CD8-positive, alpha-beta memory T cell (primary cell): Measurements from ENCODE around the gene SHB. TPM values are rescaled to one million over a fixed set of nuclear protein-coding genes. Genes with fewer than 3 reads are reported as not detected.
"Not testable (repeated sequence)": the region's sequence is repeated elsewhere in the genome, so short reads cannot be mapped to it uniquely, and the experiment has no call there.

Experiments
- CTCF ChIA-PET: fragments of 350-600 bp; sonication (Branson Sonifier 250); formaldehyde crosslinking; loops from one replicate; lab custom pipeline; 2021; ENCODE audit warnings: antibody characterized with exemption; lab: Charles Lee
- POLR2A ChIA-PET: fragments of 350-600 bp; sonication (Branson Sonifier 250); formaldehyde crosslinking; loops from one replicate; lab custom pipeline; 2021; ENCODE audit warnings: antibody characterized with exemption; lab: Charles Lee
- DNase-seq, 5 donors: peaks; one replicate each; pipeline versions ENCODE4 v3.0.0 to v3.0.0-alpha.2; 2020 to 2022; ENCODE audit warnings: mixed read lengths in 1 of 5
- H3K27ac ChIP-seq: one replicate; pipeline ENCODE4 v1.7.0; 2013; ENCODE audit warnings: low read depth, mild to moderate bottlenecking, low read length, moderate library complexity
- H3K27me3 ChIP-seq: 2 replicates; pipeline ENCODE4 v1.7.0; 2013; ENCODE audit warnings: low read length, mild to moderate bottlenecking; ENCODE audit not compliant: insufficient read depth, poor library complexity, severe bottlenecking
- H3K36me3 ChIP-seq: 2 replicates; pipeline ENCODE4 v1.7.0; 2013; ENCODE audit warnings: mild to moderate bottlenecking, low read length, moderate library complexity; ENCODE audit not compliant: insufficient read depth
- H3K4me1 ChIP-seq: 2 replicates; pipeline ENCODE4 v1.7.0; 2013; ENCODE audit warnings: mild to moderate bottlenecking, low read length, moderate library complexity; ENCODE audit not compliant: insufficient read depth
- H3K4me3 ChIP-seq: 2 replicates; pipeline ENCODE4 v1.7.0; 2013; ENCODE audit warnings: mild to moderate bottlenecking, low read length
- H3K9me3 ChIP-seq: 2 replicates; pipeline ENCODE4 v1.7.0; 2013; ENCODE audit warnings: mild to moderate bottlenecking, low read length
- H3K27ac Mint-ChIP-seq, 8 donors: one replicate each; pipeline ENCODE4 v1.8.0; 2020 to 2021; ENCODE audit warnings: mixed read lengths in 8 of 8, mild to moderate bottlenecking in 6 of 8, inconsistent platforms in 3 of 8, moderate library complexity in 3 of 8
- H3K27me3 Mint-ChIP-seq, 2 donors: one replicate each; pipeline ENCODE4 v1.8.0; 2020 to 2021; ENCODE audit warnings: mixed read lengths in 2 of 2, mild to moderate bottlenecking in 1 of 2, moderate library complexity in 1 of 2
- H3K36me3 Mint-ChIP-seq, 3 donors: one replicate each; pipeline ENCODE4 v1.8.0; 2020 to 2021; ENCODE audit warnings: mixed read lengths in 3 of 3, inconsistent platforms in 1 of 3, mild to moderate bottlenecking in 1 of 3
- H3K4me1 Mint-ChIP-seq, 3 donors: one replicate each; pipeline ENCODE4 v1.8.0; 2020 to 2021; ENCODE audit warnings: mixed read lengths in 3 of 3, inconsistent platforms in 1 of 3, mild to moderate bottlenecking in 1 of 3
- H3K4me3 Mint-ChIP-seq, 7 donors: one replicate each; pipeline ENCODE4 v1.8.0; 2020 to 2021; ENCODE audit warnings: mixed read lengths in 7 of 7, mild to moderate bottlenecking in 6 of 7, moderate library complexity in 4 of 7, inconsistent platforms in 2 of 7
- H3K9me3 Mint-ChIP-seq, 5 donors: one replicate each; pipeline ENCODE4 v1.8.0; 2020 to 2022; ENCODE audit warnings: mixed read lengths in 5 of 5, mild to moderate bottlenecking in 3 of 5, moderate library complexity in 2 of 5, inconsistent platforms in 1 of 5
- polyA plus RNA-seq: library from polyadenylated mRNA; unstranded; fragments of 300-500 nt; fragmentation: Illumina TruSeq; gene quantifications from one replicate; pipeline ENCODE4 v1.2.3, GENCODE V29; 2021
- total RNA-seq, 2 experiments: library from RNA; stranded (reverse); gene quantifications; one replicate each; pipeline ENCODE4 v1.2.3, GENCODE V29; 2021

Gene SHB
- total and polyA plus RNA-seq, 3 experiments from 2014 or later, result 0.64 to 1.8 (median 1.8) TPM

GRCh38 chr9:37902796-37903646, 166.0 kb downstream of the SHB start:
- H3K27me3 Mint-ChIP-seq, result peaks cover 0 to 5% of the 10 kb centered on the region in 2 donors
- peak in 1 of 5 donors; percentile 5 for DNase-seq
- H3K9me3 Mint-ChIP-seq, result no peaks in the 10 kb centered on the region
- CTCF ChIA-PET, result interaction anchor here (1.0 to 1.9 kb wide), 3 partner anchors 9 to 167 kb away, joined by 3 to 6 read pairs (median 3); partner anchors contain the start of gene SHB
- H3K4me3 Mint-ChIP-seq, result peak overlapping the region; percentile 88 to 97 (median 90)
- H3K4me1 ChIP-seq, result peaks cover 24% of the 10 kb centered on the region
- peak overlapping the region; percentile 64 for H3K27ac ChIP-seq
- peaks cover 23 to 39% (median 33%) of the 10 kb centered on the region in 3 donors for H3K4me1 Mint-ChIP-seq
- POLR2A ChIA-PET, result interaction anchor here (1.2 kb wide), 1 partner anchor 11 kb away, joined by 3 read pairs; no protein-coding TSS in a partner anchor
- no peaks in the 10 kb centered on the region for H3K9me3 ChIP-seq
- H3K27me3 ChIP-seq, result no peaks in the 10 kb centered on the region
- peak overlapping the region; percentile 76 for H3K4me3 ChIP-seq
- H3K27ac Mint-ChIP-seq, result peak overlapping the region; percentile 46 to 94 (median 78)
- H3K36me3 ChIP-seq, result peaks cover 9% of the 10 kb centered on the region
- H3K36me3 Mint-ChIP-seq, result peaks cover 0 to 16% (median under 1%) of the 10 kb centered on the region in 3 donors

DNA sequence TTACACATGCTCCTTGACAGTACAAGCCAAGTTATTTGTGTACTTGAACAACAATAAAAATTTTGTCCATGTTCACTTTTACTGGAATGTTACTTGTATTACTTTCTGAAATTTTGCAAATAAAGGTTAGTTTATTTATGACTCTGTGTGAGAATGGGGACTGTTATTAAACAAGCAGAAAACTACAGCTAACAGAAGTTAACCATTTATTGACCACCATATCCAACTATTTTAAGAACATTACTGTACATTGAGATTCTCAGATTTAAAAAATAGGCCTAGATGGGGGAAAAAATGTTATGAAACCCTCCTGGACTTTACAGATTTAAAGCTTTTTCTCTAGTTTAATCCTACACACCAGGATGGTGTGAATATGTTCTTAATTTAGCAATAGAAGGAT, 166.9 kb downstream of the SHB start:
- Mint-ChIP-seq H3K4me3 (peak overlapping the region; percentile 5 to 44 (median 25)), H3K4me1 (peaks cover 23 to 42% (median 38%) of the 10 kb centered on the region in 3 donors), H3K9me3 (no peaks in the 10 kb centered on the region), H3K27me3 (peaks cover 0 to 5% of the 10 kb centered on the region in 2 donors), H3K36me3 (peaks cover 0 to 23% (median 5%) of the 10 kb centered on the region in 3 donors), H3K27ac (peak overlapping the region in 2 of 8 donors; percentile 74 to 94)
- peaks cover 24% of the 10 kb centered on the region for H3K4me1 ChIP-seq
- no peak overlapping the region for H3K27ac ChIP-seq
- ChIA-PET POLR2A (no interaction called here), CTCF (interaction anchor here (1.0 to 1.9 kb wide), 2 partner anchors 10 to 15 kb away, joined by 3 to 6 read pairs; no protein-coding TSS in a partner anchor)
- H3K36me3 ChIP-seq, result peaks cover 9% of the 10 kb centered on the region
- no peak overlapping the region for H3K4me3 ChIP-seq
- no peaks in the 10 kb centered on the region for H3K27me3 ChIP-seq
- no peaks in the 10 kb centered on the region for H3K9me3 ChIP-seq
- DNase-seq, result no peak

DNA sequence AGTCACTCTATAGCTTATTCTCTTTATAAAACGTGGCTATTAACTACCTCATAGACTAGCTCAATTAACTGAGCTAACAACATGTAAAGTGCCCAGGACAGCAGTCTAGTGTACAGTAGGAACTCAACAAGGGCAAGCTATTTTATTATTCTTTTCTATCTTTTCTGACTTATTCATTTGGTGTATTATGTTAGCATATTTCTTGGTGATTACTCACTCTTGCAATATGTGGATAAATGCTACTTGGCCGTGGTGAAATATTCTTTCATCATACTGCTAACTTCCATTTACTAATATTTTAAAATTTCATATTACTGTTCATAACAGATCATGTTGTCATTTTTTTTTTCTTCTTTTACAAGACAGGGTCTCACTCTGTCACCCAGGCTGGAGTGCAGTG, 170.0 kb downstream of the SHB start:
- Mint-ChIP-seq H3K9me3 (no peaks in the 10 kb centered on the region), H3K4me3 (no peak overlapping the region), H3K27me3 (no peaks in the 10 kb centered on the region), H3K36me3 (peaks cover 0 to 48% (median 14%) of the 10 kb centered on the region in 3 donors), H3K4me1 (peaks cover 14 to 28% (median 21%) of the 10 kb centered on the region in 3 donors), H3K27ac (no peak overlapping the region)
- H3K27me3 ChIP-seq, result no peaks in the 10 kb centered on the region
- ChIA-PET POLR2A (no interaction called here), CTCF (interaction anchor here (1.1 kb wide), 1 partner anchor 172 kb away, joined by 3 read pairs; no protein-coding TSS in a partner anchor)
- no peak overlapping the region for H3K4me3 ChIP-seq
- no peak overlapping the region for H3K27ac ChIP-seq
- peaks cover 22% of the 10 kb centered on the region for H3K36me3 ChIP-seq
- no peaks in the 10 kb centered on the region for H3K9me3 ChIP-seq
- no peak for DNase-seq
- peaks cover 13% of the 10 kb centered on the region for H3K4me1 ChIP-seq

- H3K4me1 Mint-ChIP-seq, result peaks cover 8 to 20% (median 13%) of the 10 kb centered on the region in 3 donors
- no peak overlapping the region for H3K4me3 Mint-ChIP-seq
- no peak overlapping the region for H3K27ac ChIP-seq
- H3K27me3 ChIP-seq, result no peaks in the 10 kb centered on the region
- peaks cover 31% of the 10 kb centered on the region for H3K36me3 ChIP-seq
- H3K4me3 ChIP-seq, result no peak overlapping the region
- no peak for DNase-seq
- H3K9me3 Mint-ChIP-seq, result no peaks in the 10 kb centered on the region
- H3K4me1 ChIP-seq, result peaks cover 5% of the 10 kb centered on the region
- ChIA-PET CTCF (no interaction called here), POLR2A (no interaction called here)
- no peaks in the 10 kb centered on the region for H3K9me3 ChIP-seq
- H3K27ac Mint-ChIP-seq, result peak overlapping the region in 3 of 8 donors; percentile 28 to 94 (median 66)
- peaks cover 6 to 57% (median 20%) of the 10 kb centered on the region in 3 donors for H3K36me3 Mint-ChIP-seq
- H3K27me3 Mint-ChIP-seq, result no peaks in the 10 kb centered on the region
Measured at GRCh38 chr9:37897665-37898064, 171.4 kb downstream of the SHB start.

DNA sequence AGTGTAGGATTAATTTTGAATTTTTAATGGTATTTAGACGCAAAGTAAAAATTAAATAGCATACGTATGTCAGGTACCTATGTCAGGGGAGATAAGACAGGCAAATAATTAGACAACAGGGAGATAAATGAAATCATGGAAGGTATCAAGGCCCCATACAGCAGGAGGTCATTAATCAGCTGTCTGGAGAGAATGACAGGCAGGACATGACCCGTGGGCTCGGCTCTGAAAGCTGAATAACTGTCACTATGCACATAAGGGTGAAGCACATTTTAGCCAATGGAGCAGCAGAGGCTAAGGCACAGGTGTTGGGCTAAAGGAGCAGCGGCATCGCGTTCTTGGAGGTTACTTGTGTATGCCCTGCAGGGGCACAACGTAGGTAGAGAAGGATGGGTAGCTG, 177.0 kb downstream of the SHB start:
- H3K4me1 ChIP-seq, result no peaks in the 10 kb centered on the region

DNA sequence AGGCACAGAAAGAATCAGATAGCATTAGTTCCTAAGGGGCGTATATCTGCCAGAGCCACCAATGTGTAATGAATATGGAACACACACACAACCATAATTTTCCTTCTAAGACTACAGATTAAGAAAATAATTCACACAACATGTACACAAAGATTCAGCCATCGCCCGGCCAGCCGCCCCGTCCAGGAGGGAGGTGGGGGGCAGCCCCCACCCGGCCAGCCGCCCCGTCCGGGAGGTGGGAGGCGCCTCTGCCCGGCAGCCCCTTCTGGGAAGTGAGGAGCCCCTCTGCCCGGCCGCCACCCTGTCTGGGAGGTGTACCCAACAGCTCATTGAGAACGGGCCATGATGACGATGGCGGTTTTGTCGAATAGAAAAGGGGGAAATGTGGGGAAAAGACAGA, 178.0 kb downstream of the SHB start:
- POLR2A ChIA-PET, H3K4me3 Mint-ChIP-seq, DNase-seq, H3K27ac ChIP-seq, H3K27me3 ChIP-seq, CTCF ChIA-PET, H3K27ac Mint-ChIP-seq, H3K27me3 Mint-ChIP-seq, H3K4me3 ChIP-seq, H3K4me1 ChIP-seq, H3K9me3 Mint-ChIP-seq, H3K9me3 ChIP-seq, H3K4me1 Mint-ChIP-seq: not testable (repeated sequence)
- peaks cover 22% of the 10 kb centered on the region for H3K36me3 ChIP-seq
- H3K36me3 Mint-ChIP-seq, result peaks cover 6 to 74% (median 28%) of the 10 kb centered on the region in 3 donors

More for the DNA sequence above, 177.0 kb downstream of the SHB start:
- Histone ChIP-seq H3K27me3 (no peaks in the 10 kb centered on the region), H3K36me3 (peaks cover 22% of the 10 kb centered on the region), H3K4me3 (no peak overlapping the region), H3K9me3 (no peaks in the 10 kb centered on the region), H3K27ac (no peak overlapping the region)
- no peaks in the 10 kb centered on the region for H3K9me3 Mint-ChIP-seq
- DNase-seq, result no peak
- no peak overlapping the region for H3K4me3 Mint-ChIP-seq
- peaks cover 6 to 79% (median 32%) of the 10 kb centered on the region in 3 donors for H3K36me3 Mint-ChIP-seq
- ChIA-PET POLR2A (no interaction called here), CTCF (no interaction called here)
- H3K4me1 Mint-ChIP-seq, result peaks cover 2 to 5% (median 5%) of the 10 kb centered on the region in 3 donors
- H3K27me3 Mint-ChIP-seq, result no peaks in the 10 kb centered on the region
- peak overlapping the region in 2 of 8 donors; percentile 51 to 57 for H3K27ac Mint-ChIP-seq

DNA sequence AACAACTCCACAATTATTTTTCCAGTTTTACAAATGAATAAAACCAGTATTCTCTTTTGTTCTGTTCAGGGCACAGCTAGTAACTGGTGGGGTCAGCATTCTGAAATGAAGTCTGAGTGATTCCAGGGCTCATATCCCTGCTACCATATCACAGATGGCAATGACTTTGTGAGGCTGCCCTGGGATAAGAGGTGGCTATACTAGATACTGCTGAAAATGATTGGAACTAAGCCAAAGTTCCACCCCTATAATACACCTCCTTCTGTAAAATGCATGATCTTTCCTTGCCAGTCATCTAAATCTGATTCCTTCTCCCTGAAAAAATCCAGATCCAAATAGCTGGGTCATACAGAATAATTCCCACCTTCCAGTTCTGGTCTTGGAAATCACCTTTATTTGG, 179.5 kb downstream of the SHB start:
- Mint-ChIP-seq H3K27ac (peak overlapping the region in 1 of 8 donors; percentile 6), H3K4me3 (no peak overlapping the region), H3K36me3 (peaks cover 6 to 72% (median 26%) of the 10 kb centered on the region in 3 donors), H3K9me3 (no peaks in the 10 kb centered on the region), H3K27me3 (no peaks in the 10 kb centered on the region), H3K4me1 (peaks cover 2 to 10% (median 5%) of the 10 kb centered on the region in 3 donors)
- peaks cover 11% of the 10 kb centered on the region for H3K36me3 ChIP-seq
- H3K4me3 ChIP-seq, result no peak overlapping the region
- POLR2A ChIA-PET, result no interaction called here
- no peaks in the 10 kb centered on the region for H3K27me3 ChIP-seq
- no peaks in the 10 kb centered on the region for H3K4me1 ChIP-seq
- H3K9me3 ChIP-seq, result no peaks in the 10 kb centered on the region
- no peak overlapping the region for H3K27ac ChIP-seq
- DNase-seq, result no peak
- CTCF ChIA-PET, result interaction anchor here (0.9 kb wide), 1 partner anchor 11 kb away, joined by 3 read pairs; no protein-coding TSS in a partner anchor
